ENCODE results near the gene ACACB. TPM values are rescaled to one million over a fixed set of nuclear protein-coding genes. Genes with fewer than 3 reads are reported as not detected.

The ACACB gene
- total RNA-seq, 2 donors from 2014 or later = 37.5 to 51.3 TPM

GRCh38 chr12:109239691-109240090 is 123.3 kb downstream of the ACACB start:
- ATAC-seq (ENCODE audit: insufficient number of reproducible peaks, low FRiP score, low read depth) = no peak
- H3K4me1 ChIP-seq (ENCODE audit: control insufficient read depth in 1 of 2, low read depth in 2 of 2) = no peaks in the 10 kb centered on the region
- no peak for TF ChIP-seq CTCF (IDR thresholded peaks at IDR 0.05)
- H3K27ac ChIP-seq = no peak overlapping the region
- no peak for DNase-seq (ENCODE audit: low spot score)
- peaks cover 62% of the 10 kb centered on the region for H3K36me3 ChIP-seq
- H3K9me3 ChIP-seq = no peaks in the 10 kb centered on the region
- H3K27me3 ChIP-seq (replicated peaks; ENCODE audit: insufficient read depth) = no peaks in the 10 kb centered on the region
- H3K4me3 ChIP-seq = no peak overlapping the region

GRCh38 chr12:109240365-109240764 is 124.0 kb downstream of the ACACB start:
- no peak for DNase-seq (ENCODE audit: low spot score)
- Histone ChIP-seq H3K9me3 (no peaks in the 10 kb centered on the region), H3K36me3 (peaks cover 57% of the 10 kb centered on the region), H3K4me3 (no peak overlapping the region), H3K4me1 (ENCODE audit: control insufficient read depth in 1 of 2, low read depth in 2 of 2) (no peaks in the 10 kb centered on the region), H3K27ac (no peak overlapping the region), H3K27me3 (replicated peaks; ENCODE audit: insufficient read depth) (no peaks in the 10 kb centered on the region)
- no peak for ATAC-seq (ENCODE audit: insufficient number of reproducible peaks, low FRiP score, low read depth)
- no peak for TF ChIP-seq CTCF (IDR thresholded peaks at IDR 0.05)

GRCh38 chr12:109241936-109242335 is 125.5 kb downstream of the ACACB start:
- no peaks in the 10 kb centered on the region for H3K27me3 ChIP-seq (replicated peaks; ENCODE audit: insufficient read depth)
- H3K36me3 ChIP-seq = peaks cover 57% of the 10 kb centered on the region
- no peak overlapping the region for H3K27ac ChIP-seq
- no peaks in the 10 kb centered on the region for H3K4me1 ChIP-seq (ENCODE audit: control insufficient read depth in 1 of 2, low read depth in 2 of 2)
- ATAC-seq (ENCODE audit: insufficient number of reproducible peaks, low FRiP score, low read depth) (no peak), DNase-seq (ENCODE audit: low spot score) (no peak)
- TF ChIP-seq CTCF (IDR thresholded peaks at IDR 0.05) = no peak
- no peaks in the 10 kb centered on the region for H3K9me3 ChIP-seq
- no peak overlapping the region for H3K4me3 ChIP-seq

- ATAC-seq (ENCODE audit: insufficient number of reproducible peaks, low FRiP score, low read depth) = no peak
- no peaks in the 10 kb centered on the region for H3K27me3 ChIP-seq (replicated peaks; ENCODE audit: insufficient read depth)
- no peak overlapping the region for H3K27ac ChIP-seq
- H3K4me1 ChIP-seq (ENCODE audit: control insufficient read depth in 1 of 2, low read depth in 2 of 2) = no peaks in the 10 kb centered on the region
- peaks cover 58% of the 10 kb centered on the region for H3K36me3 ChIP-seq
- H3K9me3 ChIP-seq = no peaks in the 10 kb centered on the region
- TF ChIP-seq CTCF (IDR thresholded peaks at IDR 0.05) = no peak
- DNase-seq (ENCODE audit: low spot score) = no peak
- H3K4me3 ChIP-seq = no peak overlapping the region
Measured at GRCh38 chr12:109244073-109244472, 127.7 kb downstream of the ACACB start.

GRCh38 chr12:109246221-109246620 is 129.8 kb downstream of the ACACB start:
- Histone ChIP-seq H3K27ac (no peak overlapping the region), H3K4me3 (no peak overlapping the region), H3K27me3 (replicated peaks; ENCODE audit: insufficient read depth) (no peaks in the 10 kb centered on the region), H3K4me1 (ENCODE audit: control insufficient read depth in 1 of 2, low read depth in 2 of 2) (no peaks in the 10 kb centered on the region), H3K36me3 (peaks cover 49% of the 10 kb centered on the region), H3K9me3 (no peaks in the 10 kb centered on the region)
- ATAC-seq (ENCODE audit: insufficient number of reproducible peaks, low FRiP score, low read depth) (no peak), DNase-seq (ENCODE audit: low spot score) (no peak)
- TF ChIP-seq CTCF (IDR thresholded peaks at IDR 0.05) = no peak
